Calu3 (cell line): ENCODE measurements around the gene SHISA9. TPM values are rescaled to one million over a fixed set of nuclear protein-coding genes. Genes with fewer than 3 reads are reported as not detected.

ENCODE experiments used
- BruUV-seq: library from RNA; stranded (reverse); fragments of 400-500 nt; replicated peaks from 2 replicates; lab custom pipeline; 2021; lab: Mats Ljungman, UMichigan
- CTCF ChIA-PET: fragments of 300-600 bp; sonication (Branson Sonifier 250); formaldehyde crosslinking; loops from one replicate; lab custom pipeline; 2022; ENCODE audit warnings: antibody characterized with exemption; lab: Charles Lee
- DNase-seq: peaks from one replicate; pipeline ENCODE4 v3.0.0; 2022
- H3K27ac Mint-ChIP-seq: one replicate; pipeline ENCODE4 v1.8.0; 2022; ENCODE audit warnings: mixed read lengths; ENCODE audit not compliant: unreplicated experiment
- H3K27me3 Mint-ChIP-seq: one replicate; pipeline ENCODE4 v1.8.0; 2022; ENCODE audit warnings: mixed read lengths; ENCODE audit not compliant: unreplicated experiment
- H3K36me3 Mint-ChIP-seq: one replicate; pipeline ENCODE4 v1.8.0; 2022; ENCODE audit warnings: mild to moderate bottlenecking, moderate library complexity, mixed read lengths; ENCODE audit not compliant: insufficient read depth, unreplicated experiment
- H3K4me1 Mint-ChIP-seq: one replicate; pipeline ENCODE4 v1.8.0; 2022; ENCODE audit warnings: mild to moderate bottlenecking, low read depth, mixed read lengths; ENCODE audit not compliant: unreplicated experiment
- H3K4me3 Mint-ChIP-seq: one replicate; pipeline ENCODE4 v1.8.0; 2022; ENCODE audit warnings: mild to moderate bottlenecking, low read depth, moderate library complexity, mixed read lengths; ENCODE audit not compliant: unreplicated experiment
- H3K9me3 Mint-ChIP-seq: one replicate; pipeline ENCODE4 v1.8.0; 2022; ENCODE audit warnings: low read depth, mixed read lengths; ENCODE audit not compliant: unreplicated experiment
- intact Hi-C: fragments of 100-400 bp; cut with micrococcal nuclease; formaldehyde crosslinking; loops from one replicate; pipeline ENCODE4 v1.10.0; 2022; ENCODE audit not compliant: unreplicated experiment
- total RNA-seq: library from RNA; stranded (reverse); gene quantifications from 2 replicates; pipeline ENCODE4 v1.2.3, GENCODE V29; 2022
- TF ChIP-seq, protein P1 (sequence below): fragments of 200-600 bp; IDR thresholded peaks from one replicate; pipeline ENCODE4 v1.8.0; 2022; ENCODE audit warnings: antibody characterized with exemption; ENCODE audit not compliant: unreplicated experiment

Gene SHISA9
- total RNA-seq, 1 experiment from 2014 or later: not detected

DNA sequence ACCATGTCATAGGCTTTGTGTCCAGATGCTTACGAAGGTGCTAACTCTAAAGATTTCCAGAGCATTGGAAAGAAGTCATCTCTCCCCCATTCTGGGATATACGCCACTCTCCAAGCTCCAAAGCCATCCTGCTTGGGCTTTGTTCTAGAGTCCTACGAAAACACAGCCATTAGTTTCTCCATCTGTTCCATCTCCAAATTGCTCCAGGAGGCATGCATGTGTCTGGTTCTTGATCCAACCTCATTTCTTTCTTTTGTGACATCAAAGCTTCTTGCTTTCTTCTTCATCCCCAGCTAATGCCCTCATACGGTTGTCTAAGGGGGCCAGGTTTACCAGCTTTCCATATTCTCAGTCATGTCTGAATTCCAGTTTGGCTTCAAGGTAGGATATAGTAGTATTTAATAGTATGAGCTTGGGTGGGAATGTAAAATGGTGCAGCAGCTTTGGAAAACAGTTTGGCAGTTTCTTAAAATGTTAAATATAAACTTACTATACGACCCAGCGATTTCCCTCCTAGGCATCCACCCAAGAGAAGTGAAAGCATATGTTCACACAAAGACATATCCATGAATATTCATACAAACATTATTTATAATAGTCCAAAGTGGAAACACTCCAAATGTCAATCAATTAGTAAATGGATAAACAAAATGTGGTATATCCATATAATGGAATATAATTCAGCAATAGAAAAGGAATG is 202.6 kb downstream of the SHISA9 start:
- Mint-ChIP-seq H3K36me3 (no peaks in the 10 kb centered on the region), H3K4me3 (no peak overlapping the region), H3K9me3 (peaks cover 16% of the 10 kb centered on the region), H3K4me1 (no peaks in the 10 kb centered on the region), H3K27me3 (no peaks in the 10 kb centered on the region), H3K27ac (no peak overlapping the region)
- TF ChIP-seq, protein P1, sequence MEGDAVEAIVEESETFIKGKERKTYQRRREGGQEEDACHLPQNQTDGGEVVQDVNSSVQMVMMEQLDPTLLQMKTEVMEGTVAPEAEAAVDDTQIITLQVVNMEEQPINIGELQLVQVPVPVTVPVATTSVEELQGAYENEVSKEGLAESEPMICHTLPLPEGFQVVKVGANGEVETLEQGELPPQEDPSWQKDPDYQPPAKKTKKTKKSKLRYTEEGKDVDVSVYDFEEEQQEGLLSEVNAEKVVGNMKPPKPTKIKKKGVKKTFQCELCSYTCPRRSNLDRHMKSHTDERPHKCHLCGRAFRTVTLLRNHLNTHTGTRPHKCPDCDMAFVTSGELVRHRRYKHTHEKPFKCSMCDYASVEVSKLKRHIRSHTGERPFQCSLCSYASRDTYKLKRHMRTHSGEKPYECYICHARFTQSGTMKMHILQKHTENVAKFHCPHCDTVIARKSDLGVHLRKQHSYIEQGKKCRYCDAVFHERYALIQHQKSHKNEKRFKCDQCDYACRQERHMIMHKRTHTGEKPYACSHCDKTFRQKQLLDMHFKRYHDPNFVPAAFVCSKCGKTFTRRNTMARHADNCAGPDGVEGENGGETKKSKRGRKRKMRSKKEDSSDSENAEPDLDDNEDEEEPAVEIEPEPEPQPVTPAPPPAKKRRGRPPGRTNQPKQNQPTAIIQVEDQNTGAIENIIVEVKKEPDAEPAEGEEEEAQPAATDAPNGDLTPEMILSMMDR: no peak
- no peak for DNase-seq
- BruUV-seq: no TSS peak
- CTCF ChIA-PET: no interaction called here
- intact Hi-C loops: no loop called here

DNA sequence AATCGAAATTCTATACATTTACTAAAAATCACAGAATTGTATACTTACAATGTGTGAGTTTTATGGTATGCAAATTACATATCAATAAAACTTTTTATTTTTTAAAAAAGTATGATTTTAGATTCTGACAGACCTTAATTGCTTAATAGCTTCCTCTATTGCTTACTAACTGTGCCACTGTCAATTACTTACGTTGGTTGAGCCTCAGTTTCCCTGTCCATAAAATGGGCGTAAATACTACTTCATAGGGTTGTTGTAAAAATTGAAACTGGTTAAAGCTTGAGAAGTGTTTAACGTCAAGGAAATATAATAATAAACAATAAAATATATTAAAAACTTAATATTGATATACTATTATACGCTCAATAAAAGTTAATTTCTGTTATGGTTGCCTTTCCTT is 203.4 kb downstream of the SHISA9 start:
- no TSS peak for BruUV-seq
- H3K27me3 Mint-ChIP-seq: no peaks in the 10 kb centered on the region
- CTCF ChIA-PET: interaction anchor here (0.7 kb wide), 1 partner anchor 24 kb away, joined by 3 read pairs; no protein-coding TSS in a partner anchor
- no peak overlapping the region for H3K4me3 Mint-ChIP-seq
- DNase-seq: no peak
- H3K4me1 Mint-ChIP-seq: no peaks in the 10 kb centered on the region
- H3K9me3 Mint-ChIP-seq: peaks cover 16% of the 10 kb centered on the region
- H3K27ac Mint-ChIP-seq: no peak overlapping the region
- no peaks in the 10 kb centered on the region for H3K36me3 Mint-ChIP-seq
- TF ChIP-seq, protein P1: no peak
- intact Hi-C loops: no loop called here

DNA sequence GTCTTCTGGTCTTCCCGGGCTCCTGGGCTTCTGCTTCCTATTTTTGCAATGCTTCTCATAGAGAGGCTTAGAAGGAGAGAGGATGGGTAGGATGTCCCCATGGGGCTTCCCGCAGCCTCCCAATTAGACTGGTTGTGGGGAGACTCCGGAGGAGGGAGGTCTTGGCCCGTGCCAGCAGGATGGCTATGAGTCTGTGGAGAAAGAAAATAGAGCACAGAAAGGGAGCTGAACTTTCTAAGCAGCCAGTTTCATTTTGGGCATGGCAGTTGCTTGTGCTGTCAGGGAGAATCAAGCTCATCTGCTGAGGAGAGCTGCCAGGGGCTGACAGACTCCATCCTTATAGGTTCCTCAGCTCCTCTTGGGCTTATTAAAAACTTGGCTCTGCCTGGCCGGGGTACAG is 204.0 kb downstream of the SHISA9 start:
- H3K4me3 Mint-ChIP-seq: no peak overlapping the region
- H3K4me1 Mint-ChIP-seq: no peaks in the 10 kb centered on the region
- H3K36me3 Mint-ChIP-seq: no peaks in the 10 kb centered on the region
- peaks cover 19% of the 10 kb centered on the region for H3K9me3 Mint-ChIP-seq
- CTCF ChIA-PET: interaction anchor here (0.7 kb wide), 1 partner anchor 23 kb away, joined by 3 read pairs; no protein-coding TSS in a partner anchor
- H3K27ac Mint-ChIP-seq: no peak overlapping the region
- TF ChIP-seq, protein P1: no peak
- no peaks in the 10 kb centered on the region for H3K27me3 Mint-ChIP-seq
- intact Hi-C loops: no loop called here
- BruUV-seq: no TSS peak
- no peak for DNase-seq

DNA sequence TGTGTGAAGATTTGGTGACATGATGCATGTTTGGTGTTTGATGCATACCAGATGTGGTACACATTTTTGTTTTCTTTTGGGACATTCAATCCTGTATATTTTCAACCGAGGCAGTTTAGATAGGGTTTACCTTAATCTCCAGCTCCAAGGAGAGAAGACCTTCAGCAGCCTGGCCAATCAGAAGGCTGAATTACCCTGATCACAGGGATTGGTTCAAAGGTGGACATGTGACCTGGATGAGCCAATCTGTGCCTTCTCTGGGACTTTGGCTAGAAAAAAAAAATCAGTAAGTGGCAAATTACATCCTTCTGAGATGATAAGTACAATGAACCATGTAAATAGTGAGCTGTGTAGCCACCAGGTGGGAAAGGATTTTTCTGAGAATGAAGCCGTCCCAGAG is 205.1 kb downstream of the SHISA9 start:
- CTCF ChIA-PET: interaction anchor here (0.9 kb wide), 1 partner anchor 16 kb away, joined by 3 read pairs; no protein-coding TSS in a partner anchor
- peaks cover 16% of the 10 kb centered on the region for H3K9me3 Mint-ChIP-seq
- H3K27ac Mint-ChIP-seq: no peak overlapping the region
- H3K27me3 Mint-ChIP-seq: no peaks in the 10 kb centered on the region
- intact Hi-C loops: no loop called here
- H3K36me3 Mint-ChIP-seq: no peaks in the 10 kb centered on the region
- no peak for DNase-seq
- no peak overlapping the region for H3K4me3 Mint-ChIP-seq
- TF ChIP-seq, protein P1: no peak
- no peaks in the 10 kb centered on the region for H3K4me1 Mint-ChIP-seq
- no TSS peak for BruUV-seq
